ENCODE data around the gene NCS1.

GRCh38 chr9:130143279-130143893 lies 28.8 kb upstream of the NCS1 start:
- TF ChIP-seq GATA2 (IDR thresholded peaks at IDR 0.05; ENCODE audit: low read depth, low read length) (no peak), GATA3 (IDR thresholded peaks at IDR 0.05; ENCODE audit: low read depth, low read length) (no peak)

All from SH-SY5Y (cell line).